ENCODE results near the gene C2orf80.
"Not testable (repeated sequence)": the region's sequence is repeated elsewhere in the genome, so short reads cannot be mapped to it uniquely, and the experiment has no call there.

Gene C2orf80

DNA sequence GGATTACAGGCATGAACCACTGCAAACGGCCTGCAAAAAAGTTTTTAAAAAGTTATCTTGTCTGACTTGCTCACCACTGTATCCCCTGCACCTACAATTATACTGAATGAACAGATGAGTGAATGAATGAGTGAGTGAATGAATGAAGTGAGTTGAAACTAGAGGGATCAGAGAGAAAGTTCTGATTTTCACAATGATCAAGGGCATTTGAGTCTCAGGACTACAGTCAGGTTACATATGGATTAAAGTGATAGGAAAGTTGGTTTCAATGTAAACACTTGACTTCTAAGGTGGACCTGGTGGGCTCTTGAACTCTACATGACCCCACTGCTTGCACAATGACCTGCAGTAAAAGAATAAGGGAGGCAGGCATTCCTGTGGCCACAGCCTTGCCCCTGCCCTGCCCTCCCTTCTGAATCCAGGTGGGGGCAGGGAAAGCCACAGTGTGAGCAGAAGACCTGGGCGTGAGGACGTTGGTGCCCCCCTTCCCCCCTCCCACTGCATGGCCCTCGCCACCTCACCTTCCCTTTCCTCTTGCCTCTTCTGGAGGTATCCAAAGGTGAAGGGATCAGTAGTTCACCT, 10.7 kb downstream of the C2orf80 start:
- no peak for DNase-seq (ENCODE audit: low read depth)

DNA sequence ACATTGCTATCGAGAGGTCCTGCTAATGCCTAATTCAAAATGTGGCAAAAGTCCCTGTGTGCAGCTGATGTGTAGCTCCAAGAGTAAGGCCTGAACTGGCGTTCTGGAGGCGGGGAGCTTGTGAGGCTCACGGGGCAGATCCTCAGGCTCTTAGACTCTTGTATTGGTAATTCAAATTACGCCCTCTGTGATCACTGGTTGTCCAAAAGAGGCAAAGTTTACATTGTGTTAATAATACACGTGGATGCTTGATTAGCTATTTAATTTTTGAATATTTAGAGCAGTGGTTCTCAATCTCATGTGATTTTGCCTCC, 14.0 kb downstream of the C2orf80 start:
- no peak for DNase-seq (ENCODE audit: low read depth)

DNA sequence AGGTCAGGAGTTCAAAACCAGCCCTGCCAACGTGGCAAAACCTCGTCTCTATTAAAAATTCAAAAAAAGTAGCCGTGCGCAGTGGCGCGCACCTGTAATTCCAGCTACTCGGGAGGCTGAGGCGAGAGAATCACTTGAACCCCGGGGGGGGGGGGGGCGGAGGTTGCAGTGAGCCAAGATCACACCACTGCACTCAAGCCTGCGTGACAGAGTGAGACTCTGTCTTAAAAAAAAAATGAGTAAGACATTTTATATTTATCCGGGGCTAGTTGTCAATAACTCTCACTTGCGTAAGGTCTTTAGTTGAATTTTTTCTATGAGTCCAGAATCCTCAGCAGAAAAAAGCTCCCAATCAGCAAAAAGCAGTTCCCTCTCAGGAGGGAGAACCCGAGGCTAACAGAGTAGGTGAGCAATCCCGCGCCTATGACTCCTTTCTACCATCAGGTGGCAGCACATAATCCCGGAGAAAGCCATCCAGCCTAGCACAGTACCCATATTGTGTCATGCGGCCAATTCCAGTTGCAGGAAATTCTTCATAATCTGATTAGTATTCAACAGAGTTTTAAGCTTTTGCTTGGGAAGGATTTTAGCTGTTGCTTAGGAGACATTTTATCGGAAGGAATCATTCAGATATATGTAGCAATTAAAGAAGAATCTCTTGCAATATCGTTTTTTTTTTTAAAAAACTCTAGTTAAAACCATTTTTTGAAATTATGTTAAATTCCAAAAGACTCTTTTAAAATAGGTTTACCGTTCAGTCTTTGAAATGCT, 14.6 kb downstream of the C2orf80 start:
- peak; percentile 9 for DNase-seq (ENCODE audit: low read depth)

DNA sequence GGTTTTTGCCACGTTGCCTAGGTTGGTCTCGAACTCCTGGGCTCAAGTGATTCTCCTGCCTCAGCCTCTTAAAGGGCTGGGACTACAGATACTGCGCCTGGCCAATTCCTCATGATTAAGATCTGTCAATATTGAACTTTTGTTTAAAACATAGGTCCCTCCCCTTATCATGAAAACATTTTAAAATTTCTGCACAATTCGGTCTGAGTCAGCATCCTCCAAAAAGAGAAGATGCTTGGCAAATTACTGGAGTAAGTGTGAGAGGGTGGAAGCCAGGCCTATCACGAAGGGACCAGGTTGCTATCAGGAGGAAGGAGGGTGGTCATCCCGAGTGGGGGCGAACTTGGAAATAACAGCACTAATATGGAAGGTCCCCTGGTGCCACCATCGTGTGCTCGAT, 15.7 kb downstream of the C2orf80 start:
- DNase-seq (ENCODE audit: low read depth) = no peak

DNA sequence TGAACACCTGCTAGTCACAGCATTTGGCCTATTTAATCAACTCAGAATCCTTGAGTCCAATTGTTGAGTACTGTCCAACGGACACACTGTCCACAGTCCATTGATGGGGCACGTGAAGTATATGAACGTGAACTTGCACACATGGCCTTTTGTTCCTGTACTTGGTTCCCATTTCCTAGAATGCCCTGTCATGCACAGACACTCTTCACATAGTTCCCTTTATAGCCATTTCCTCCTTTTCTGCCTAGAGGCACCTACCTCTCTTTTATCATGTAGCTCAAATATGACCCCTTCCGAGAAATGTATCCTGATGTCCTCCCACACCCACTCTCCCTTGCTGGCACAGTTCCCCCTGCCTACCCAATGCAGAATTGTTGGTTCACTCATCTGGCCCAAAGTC, 17.7 kb downstream of the C2orf80 start:
- DNase-seq (ENCODE audit: low read depth) = no peak

DNA sequence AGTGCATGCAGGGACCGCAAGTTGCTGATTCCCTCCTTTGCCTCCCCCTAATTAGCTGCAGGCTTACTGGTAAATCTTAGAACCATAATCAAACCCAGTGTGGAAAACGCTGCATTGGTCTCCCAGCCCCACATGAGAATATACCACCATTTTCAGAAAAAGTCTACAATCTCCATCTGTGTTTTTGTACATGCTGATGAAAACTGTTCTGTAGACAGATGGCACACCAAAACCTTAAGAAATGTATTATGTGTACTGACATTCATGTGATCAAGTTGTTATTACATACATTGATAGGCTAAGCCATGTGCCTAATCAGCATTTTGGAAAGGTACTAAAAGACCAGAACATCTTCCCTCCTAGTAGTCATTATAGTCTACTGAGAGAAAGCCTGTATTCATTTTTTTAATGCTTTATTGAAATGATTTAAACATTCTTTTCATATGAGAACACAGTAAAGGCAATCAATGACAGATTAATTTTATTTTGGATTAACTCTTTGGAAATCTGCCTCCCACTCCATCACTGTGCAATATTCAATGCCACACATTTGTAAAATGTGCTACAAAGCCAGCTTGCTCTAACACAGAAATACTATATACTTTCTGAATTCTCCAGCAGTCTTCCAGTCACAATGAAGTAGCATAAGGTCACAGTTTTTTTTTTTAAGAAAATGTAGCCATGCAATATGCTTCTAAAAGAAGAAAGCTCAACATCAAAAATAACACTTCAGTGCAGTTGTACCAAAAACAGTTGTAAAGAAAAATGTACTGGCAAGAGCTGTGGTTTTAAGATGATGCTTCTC, 24.7 kb downstream of the C2orf80 start:
- no peak for DNase-seq (ENCODE audit: low read depth)

DNA sequence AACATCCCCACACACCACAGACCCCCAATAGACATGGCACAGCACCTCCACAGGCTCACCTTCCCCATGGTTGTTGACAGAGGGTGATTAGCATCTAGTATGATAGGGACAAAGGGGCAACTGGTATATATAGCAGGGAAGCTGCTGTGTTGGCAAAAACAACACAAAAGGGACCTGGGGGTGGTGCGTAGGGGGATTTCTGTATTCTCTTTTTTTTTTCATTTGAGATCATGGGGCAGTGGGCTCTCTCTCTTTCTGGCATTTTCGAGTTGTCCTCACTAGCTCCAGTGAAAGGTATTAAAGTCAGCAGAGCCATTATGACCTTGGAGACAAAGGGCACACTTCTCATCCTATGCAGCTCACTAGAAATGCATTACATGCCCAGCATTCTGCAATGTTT, 26.3 kb downstream of the C2orf80 start, which contains the start of gene CRYGA:
TSS of gene CRYGA (minus strand) at position 101 of the 400 bp plus-strand sequence. CDS start at position 68, 33 bp downstream.
- no peak for DNase-seq (ENCODE audit: low read depth)

DNA sequence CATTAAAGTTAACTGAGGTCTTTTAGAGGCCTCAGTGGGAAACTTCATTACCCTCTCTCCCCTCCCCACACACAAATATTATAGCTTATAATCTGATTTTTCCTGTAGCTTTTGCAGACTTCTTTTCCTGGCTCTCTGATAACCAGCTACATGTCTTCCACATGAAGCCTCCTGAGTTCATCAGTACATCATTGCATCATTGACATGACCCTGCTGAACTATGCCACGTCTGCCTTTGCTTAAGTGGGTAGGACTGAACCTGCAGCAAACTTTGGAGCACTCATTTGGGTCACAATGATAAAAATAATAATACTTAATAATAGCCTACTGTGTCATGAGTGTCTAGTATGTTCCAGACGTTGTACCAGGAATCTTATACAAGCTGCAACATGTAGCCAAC, 33.4 kb downstream of the C2orf80 start:
- no peak for DNase-seq (ENCODE audit: low read depth)

DNA sequence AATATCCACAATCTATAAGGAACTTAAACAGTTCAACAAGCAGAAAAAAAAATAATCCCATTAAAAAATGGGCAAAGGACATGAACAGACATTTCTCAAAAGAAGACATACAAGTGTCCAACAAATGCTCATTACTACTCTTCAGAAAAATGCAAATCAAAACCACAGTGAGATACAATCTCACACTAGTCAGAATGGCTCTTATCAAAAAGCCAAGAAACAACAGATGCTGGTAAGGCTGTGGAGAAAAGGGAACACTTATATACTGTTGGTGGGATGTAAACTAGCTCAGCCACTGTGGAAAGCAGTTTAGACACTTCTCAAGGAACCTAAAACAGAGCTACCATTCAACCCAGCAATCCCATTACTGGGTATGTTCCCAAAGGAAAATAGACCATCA, 36.7 kb downstream of the C2orf80 start:
- DNase-seq (ENCODE audit: low read depth) = no peak

DNA sequence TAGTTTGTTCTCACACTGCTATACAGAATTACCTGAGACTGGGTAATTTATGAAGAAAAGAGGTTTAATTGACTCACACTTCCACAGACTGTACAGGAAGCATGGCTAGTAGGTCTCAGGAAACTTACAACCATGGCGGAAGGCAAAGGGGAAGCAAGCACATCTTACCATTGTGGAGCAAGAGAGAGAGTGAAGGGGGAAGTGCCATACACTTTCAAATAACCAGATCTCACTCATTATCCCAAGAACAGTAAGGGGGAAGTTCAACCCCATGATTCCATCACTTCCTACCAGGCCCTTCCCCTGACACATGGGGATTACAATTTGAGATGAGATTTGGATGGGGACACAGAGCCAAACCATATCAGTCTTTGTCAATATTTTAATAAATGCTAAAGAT, 38.9 kb downstream of the C2orf80 start:
- no peak for DNase-seq (ENCODE audit: low read depth)

DNA sequence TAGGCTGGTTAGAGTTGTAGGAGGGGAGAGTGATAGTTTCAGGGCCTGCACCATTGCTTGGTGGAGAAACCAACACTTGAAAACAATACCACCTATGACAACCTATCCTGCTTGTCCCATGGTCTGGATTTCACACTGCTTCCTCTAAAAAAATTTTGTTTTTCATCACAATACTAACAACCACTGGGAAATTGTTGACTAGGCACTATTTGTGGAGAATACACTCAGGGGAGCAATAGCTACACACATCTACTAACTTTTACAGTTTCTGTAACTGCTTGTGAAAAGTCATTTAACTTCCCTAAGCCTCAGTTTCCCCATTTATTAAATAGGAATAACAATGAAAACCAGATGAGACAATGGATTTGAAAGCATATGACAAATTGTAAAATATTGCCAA, 39.7 kb downstream of the C2orf80 start:
- DNase-seq (ENCODE audit: low read depth) = no peak

DNA sequence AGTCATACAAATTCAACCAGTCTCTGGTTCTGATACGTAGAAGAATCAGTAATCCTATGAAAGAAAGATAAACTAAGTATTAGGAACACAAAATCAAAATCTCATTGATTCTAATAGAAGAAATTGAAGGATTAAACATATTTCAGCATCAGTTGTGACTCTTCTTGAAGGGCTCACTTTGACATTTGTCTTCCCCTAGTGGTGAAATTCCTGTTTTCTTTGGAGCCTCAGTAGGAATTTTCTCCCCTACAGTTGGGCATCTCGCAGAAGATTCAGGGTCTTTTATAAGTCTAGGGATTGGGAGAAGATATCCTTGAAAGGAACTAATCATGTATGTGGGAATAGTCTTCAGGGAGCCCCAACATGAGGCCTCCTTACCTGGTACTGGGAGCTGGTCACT, 41.0 kb downstream of the C2orf80 start:
- no peak for DNase-seq (ENCODE audit: low read depth)

DNA sequence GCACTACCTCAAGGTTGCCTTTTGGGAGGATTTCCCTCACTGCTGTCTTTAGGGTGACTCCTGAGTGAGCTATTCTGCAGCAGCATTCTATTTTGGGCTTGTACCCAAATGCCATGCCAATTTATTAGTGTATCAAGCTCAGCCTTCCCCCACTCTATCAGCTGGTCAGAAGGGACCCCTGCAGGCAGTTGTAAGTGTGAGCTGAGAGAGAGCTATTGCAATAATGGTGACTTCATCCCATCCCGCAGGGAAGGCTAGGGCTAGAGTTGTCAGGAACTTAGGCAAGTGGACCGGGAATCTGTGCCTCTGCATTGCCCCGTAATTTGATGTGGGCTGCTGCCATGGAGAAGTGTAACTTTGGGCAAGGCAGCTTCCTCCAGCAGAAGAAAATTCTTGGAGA, 42.1 kb downstream of the C2orf80 start:
- DNase-seq (ENCODE audit: low read depth) = no peak

DNA sequence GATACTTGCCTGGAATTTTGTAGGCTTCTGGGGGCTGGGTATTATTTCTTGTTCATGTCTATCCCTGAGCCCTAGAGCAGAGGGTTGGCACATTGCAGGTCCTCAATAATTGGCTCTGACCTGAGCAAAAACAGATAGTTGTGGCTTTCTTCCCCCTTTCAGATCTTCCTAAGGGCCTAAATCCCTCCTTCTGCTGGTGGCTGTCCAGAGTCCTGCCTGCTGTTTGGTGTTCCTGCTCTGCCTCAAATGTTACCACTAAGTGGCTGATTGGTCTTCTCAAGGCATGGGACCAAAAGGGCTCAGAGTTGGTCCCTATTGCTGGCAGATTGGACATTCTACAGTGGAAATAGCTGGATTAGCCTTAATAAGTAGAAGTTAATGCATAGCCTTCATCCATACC, 42.8 kb downstream of the C2orf80 start:
- DNase-seq (ENCODE audit: low read depth) = no peak

DNA sequence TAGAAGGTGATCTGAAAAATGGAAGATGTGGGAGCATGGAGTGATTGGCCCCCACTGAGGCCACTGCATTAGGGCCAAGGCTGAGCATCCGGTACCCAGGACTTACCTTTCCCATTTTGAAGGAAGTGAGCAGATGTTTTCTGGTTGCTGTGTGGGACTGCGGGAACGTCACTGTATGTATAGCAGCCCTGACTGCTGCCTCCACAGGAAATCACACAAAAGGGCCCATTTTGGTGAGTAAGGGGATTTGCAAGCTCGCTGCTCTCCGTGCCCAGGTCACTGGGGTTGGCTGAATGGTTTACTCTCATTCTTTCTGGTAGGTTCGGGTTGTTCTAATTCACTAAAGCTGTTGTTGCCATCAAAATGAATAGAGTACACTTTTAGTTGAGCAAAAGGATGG, 43.8 kb downstream of the C2orf80 start, which contains the start of gene CRYGB:
TSS of gene CRYGB (minus strand) at position 153 of the 400 bp plus-strand sequence. CDS start at position 115, 38 bp downstream.
- DNase-seq (ENCODE audit: low read depth) = no peak

DNA sequence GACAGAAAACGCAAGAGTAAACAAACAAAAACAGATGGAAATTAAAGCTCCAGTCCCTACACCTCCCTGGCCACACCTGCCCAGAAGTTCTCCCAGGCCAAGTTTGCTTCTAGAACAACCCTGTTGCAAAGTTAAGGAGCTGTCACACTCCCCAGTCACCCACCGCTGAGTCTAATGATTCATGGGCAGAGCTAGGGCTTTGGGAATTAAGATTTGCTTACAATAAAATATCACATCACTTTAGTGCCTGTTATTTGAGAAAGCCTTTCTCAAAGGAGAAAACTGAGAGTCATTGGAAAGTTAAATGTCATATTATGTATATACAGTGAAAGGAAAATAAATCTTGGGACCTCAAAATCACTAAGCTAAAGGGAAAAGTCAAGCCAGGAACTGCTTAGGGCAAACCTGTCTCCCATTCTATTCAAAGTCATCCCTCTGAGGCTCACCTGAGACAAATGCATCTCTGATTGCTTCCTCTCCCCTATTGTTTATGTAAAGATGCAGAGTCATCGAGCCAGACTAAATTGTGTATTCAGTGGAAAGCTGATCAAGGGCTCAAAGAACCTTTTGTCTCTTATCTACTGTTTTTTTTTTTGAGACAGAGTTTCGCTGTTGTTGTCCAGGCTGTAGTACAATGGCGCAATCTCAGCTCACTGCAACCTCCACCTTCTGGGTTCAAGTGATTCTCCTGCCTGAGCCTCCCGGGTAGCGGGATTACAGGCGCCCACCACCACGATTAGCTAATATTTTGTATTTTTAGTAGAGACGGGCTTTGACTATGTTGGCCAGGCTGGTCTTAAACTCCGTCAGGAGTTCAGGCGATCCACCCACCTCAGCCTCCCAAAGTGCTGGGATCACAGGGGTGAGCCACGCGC, 46.7 kb downstream of the C2orf80 start:
- DNase-seq (ENCODE audit: low read depth) = no peak

DNA sequence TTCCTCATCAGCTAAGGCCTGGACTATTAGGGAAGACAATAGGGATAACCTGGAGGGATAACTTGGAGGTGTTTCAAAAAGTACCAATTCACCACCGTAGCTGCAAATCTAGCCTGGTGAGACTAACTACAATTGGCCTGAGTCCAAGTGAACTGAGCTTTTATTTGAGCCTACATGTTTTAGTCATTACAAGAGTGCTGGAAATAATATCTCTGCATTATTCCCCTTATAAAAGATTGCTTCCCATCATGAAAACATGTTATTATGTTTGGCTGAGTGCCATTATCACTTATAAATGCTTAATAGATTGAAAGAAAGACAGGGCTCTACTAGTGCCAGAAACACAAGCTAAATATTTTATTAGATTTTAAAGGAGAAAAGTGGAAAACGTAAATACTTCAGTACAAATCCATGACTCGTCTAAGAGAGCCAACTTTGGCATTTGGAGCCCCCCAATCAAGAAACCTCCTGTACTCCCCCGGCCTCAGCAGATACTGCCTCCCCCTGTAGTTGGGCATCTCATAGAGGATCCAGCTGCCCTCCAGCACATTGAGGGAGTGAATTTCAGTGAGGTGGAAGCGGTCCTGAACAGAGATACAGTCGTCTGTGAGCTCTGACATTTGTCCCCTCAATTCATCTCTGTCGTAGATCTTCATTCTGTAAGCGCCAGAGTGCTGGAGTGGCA, 47.4 kb downstream of the C2orf80 start:
- DNase-seq (ENCODE audit: low read depth) = no peak

DNA sequence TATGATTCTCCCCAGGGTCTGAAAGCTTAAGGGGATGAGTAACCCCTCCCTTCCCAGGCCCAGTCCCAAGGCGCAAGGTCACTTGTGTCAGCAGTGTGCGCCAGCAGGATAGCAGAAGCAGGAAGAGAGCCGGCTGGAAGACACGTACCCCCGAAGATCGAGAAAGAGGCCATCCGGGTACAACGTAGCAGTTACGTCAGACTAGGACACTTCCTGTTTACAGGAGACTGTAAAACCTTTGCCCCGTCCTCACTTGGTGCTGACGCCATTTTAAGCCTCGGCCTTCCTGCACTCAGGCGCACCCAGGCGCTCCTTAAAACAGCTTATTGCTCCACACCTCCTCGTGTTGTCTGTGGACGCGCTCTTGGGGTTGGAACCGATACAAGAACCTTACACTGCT, 50.4 kb downstream of the C2orf80 start:
- no peak for DNase-seq (ENCODE audit: low read depth)

DNA sequence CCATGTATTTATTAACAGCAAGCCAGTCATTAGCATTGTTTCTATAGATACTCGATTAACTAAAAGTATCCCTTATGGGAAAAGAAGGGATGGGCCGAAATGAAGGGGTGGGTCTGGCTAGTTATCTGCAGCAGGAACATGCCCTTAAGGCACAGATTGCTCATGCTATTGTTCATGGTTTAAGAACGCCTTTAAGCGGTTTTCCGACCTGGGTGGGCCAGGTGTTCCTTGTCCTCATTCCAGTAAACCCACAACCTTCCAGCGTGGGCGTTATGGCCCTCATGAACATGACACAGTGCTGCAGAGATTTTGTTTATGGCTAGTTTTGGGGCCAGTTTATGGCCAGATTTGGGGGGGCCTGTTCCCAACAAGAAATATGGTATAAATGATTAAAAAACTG, 51.5 kb downstream of the C2orf80 start:
- DNase-seq (ENCODE audit: low read depth) = not testable (repeated sequence)

DNA sequence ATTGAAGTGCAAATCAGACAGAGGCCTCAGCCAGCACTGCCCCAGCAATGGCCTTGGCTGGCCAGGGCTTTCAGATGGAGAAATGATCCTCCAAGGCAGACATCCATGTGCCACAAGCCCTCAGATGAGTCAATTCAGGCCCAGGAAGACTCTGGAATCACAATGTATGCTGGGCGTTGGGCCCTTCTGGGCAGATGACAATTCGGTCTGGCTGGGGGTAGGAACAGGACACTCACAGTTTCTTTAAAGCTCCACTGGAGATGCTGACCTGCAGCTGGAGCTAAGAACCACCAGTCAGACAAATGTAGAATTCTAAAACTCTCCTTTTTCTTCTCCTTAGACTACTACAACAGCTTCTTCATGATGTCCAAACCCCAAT, 53.1 kb downstream of the C2orf80 start:
- DNase-seq (ENCODE audit: low read depth) = no peak
